ENCODE measurements around the gene RPL18.
A peak's percentile ranks its signal among the peaks of the same experiment; 100 is the strongest.
"Not testable (repeated sequence)": the region's sequence is repeated elsewhere in the genome, so short reads cannot be mapped to it uniquely, and the experiment has no call there.

Gene RPL18

DNA sequence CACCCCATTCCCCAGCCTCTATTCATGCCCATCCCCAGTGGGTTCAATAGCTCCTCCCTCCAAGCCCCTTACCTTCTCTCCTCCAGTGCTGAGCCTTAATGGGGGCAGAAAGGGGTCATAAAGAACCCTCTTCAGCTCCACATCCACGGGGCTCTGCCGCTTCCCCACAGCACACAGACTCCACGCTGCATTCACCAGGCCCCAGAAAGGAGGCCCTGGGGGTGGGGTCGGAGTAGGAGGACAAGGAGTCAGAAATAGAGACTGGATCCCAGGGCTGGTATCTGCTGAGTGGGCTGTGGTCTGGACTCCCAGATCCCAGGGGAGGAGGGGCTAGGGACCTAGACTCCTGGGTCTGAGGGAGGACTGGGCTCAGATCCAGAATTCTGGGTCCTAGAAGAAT lies 25.4 kb upstream of the RPL18 start:
- DNase-seq: no peak

DNA sequence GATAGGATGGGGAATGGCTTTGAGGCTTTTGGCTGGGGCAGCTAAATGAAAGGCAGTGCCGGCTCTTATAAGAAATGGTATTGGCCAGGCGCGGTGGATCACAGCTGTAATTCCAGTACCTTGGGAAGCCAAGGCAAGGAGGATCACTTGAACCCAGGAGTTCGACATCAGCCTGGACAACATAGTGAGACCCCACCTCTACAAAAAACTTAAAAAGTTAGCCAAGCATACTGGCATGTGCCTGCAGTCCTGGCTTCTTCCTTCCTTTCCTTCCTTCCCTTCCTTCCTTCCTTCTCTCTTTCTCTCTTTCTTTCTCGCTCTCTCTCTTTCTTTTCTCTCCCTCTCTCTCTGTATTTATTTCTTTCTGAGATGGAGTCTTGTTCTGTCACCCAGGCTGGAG lies 23.9 kb upstream of the RPL18 start:
- DNase-seq: no peak

DNA sequence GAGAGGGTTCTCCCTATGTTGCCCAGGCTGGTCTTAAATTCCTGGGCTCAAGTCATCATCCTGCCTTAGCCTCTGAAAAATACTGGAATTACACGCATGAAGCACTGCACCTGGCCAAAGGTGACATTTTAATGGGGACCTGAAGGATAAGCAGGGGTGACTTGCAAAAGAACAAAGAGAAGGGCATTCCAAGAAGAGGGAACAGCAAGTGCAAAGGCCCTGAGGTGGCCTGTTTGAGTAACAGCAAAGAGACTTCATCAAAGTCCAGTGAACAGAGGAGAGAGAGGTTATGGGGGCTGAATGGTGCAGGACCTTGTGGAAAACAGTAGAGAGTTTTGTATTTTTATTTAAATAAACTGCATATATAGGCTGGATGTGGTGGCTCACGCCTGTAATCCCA lies 22.9 kb upstream of the RPL18 start:
- no peak for DNase-seq

DNA sequence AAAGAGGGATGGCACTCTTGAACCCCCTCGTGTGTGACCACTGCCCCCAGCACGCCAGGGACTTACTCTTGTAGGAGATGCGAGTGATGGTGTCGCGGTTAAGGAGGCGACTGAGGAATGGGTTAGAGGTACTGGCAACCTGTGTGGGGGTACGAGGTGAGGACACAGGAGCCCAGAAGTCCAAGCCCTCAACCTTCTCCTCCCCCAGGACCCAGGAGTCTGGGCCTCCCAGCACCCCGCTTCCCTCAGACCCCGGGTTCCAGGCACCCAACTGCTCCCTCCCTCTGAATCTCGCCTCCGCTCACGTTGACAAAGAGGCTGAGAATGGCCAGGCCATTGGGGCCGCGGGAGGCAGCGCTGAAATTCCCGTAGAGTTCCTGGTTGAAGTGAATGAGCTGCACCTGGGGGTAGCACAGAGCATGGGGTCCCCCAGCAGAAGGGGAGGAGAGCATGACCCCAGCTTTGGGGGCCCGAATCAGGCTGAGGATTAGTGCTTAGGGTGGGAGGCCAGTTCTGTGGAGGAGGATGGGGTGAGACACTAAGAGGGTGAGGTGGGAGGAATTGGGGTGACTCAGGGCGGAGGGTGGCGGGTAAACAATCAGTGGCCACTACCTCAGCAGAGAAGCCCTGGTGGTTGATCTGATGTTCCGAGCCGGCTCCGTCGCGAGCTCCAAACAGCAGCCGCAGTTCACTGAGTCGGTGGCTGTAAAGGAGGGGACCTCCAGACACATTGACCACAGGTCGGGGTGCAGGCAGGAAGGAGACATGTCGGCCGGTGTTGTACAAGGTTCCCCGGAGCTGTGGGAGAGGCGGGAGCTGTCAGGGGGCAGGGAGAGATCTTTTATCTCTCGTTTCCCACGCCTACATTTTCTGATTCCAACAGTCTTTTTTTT lies 20.8 kb upstream of the RPL18 start:
- no peak for DNase-seq

DNA sequence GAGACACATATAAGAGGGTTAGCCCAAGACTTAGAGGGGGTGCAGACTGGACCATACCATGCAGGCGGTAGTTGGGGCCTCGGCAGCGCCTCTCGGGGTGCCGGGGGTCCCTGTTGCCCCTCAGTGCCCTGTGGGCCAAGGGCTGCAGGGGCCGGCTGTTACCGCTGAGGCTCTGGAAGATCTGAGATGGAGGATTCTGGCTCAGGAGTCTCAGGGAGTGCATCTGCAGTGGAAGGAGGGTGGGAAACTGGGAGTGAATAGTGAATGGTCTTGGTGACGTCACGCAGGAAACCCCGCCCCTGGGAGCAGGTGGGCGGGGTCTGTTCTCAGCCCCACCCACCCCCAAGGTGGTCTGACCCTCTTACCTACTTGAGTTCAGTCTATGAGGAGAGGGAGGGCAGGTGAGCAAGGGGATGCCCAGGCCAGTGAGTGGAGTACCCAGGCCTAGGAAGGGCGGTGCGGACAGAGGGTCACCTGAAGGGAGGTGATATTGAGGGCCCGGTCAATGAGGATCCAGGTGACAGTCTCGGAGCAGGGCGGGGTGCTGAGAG lies 19.9 kb upstream of the RPL18 start:
- DNase-seq: no peak

DNA sequence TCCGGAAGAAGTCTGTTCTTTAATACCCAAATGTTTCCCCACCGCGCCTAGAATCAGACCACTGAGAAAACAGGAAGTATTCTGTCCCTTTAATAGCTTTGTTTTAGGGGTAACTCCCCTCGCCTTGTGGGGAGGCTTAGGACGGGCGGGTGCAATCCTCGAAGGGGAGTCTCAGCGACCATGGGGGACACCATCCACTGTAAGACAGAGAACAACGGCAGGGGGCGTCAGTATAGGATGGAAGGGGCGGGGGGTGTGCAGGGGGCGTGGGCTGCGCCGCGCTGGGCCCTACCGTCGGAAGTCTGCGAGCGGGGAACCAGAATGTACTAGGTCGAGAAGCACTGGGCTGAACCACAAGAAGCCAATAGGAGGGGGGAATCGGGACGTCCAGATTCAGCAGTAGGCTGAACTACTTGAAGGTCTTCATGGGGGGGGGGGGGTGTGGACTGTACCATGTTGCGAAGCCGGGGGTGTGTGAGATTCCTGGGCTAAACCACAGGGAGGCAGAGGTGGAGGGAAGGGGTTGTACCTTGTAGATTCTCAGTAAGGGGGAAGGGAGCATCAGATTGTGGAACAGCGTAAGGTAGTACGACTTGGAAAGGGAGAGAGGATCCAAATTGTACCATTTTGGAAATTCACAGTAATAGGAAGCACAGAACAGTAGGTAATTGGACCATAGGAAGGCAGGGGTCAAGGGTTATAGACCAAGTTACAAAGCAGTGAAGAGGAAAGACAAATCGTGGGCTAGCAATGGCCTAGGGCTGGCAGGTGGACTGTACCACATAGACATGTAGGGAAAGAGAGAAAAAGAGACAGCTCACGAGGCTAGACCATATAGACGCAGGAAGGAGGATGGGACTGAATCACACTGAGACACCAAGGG lies 19.2 kb upstream of the RPL18 start:
- DNase-seq: peak; percentile 75 to 81

DNA sequence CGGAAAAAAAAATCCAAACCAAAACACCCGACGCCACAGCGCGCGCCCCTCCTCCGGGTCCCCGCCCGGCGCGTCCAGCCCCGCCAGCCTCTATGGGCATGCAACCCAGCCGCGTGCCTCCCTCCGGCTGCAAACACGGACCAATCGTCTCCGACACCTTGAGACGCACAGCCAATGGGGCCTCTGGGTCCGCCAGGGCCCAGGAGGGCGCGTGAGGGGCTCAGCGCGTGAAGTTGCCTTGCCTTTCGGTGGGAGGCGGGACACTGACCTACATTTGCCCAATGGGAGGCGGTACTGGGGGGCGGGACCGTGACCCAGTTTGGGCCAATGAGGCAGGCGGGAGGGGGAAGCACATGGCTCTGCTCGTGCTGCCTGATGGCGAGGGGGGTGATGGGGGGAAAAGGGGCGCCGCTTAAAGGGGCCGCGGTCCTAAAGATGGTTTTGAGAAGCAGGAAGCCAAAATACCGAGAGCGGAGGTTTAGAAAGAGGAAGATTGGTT lies 18.5 kb upstream of the RPL18 start:
- DNase-seq: peak; percentile 100

DNA sequence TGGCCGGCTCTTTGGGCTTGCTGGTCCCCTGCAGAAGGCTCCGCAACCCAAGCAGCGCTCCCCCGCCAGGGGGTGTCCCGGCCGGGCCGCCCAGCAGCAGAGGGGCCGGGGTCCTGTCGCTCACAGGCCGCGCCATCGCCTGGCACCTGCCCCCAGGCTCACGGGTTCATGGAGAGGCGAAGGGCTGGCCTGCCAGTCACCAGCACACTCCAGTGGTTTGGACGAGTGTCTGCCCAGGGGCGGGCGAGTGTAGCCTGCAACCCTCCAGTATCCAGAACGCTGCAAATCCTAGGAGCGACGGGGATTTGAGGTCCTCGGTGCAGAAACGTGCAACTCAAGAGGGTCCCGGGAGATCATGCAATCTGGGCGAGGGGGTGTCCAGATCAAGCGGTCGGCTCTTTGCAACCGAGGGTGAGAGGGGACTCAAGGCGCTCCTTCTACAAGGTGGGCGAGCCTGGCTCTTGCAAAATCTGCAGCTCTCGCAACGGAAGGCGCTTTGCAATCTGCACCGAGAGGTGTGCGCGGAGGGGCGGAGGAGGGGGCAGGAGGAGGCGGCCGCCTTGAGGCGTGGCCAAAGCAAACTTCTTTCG lies 18.0 kb upstream of the RPL18 start, which contains the start of gene DBP:
TSS of gene DBP (minus strand) at position 521 of the 590 bp plus-strand sequence. CDS start at position 136, 385 bp downstream.
- no peak for DNase-seq

DNA sequence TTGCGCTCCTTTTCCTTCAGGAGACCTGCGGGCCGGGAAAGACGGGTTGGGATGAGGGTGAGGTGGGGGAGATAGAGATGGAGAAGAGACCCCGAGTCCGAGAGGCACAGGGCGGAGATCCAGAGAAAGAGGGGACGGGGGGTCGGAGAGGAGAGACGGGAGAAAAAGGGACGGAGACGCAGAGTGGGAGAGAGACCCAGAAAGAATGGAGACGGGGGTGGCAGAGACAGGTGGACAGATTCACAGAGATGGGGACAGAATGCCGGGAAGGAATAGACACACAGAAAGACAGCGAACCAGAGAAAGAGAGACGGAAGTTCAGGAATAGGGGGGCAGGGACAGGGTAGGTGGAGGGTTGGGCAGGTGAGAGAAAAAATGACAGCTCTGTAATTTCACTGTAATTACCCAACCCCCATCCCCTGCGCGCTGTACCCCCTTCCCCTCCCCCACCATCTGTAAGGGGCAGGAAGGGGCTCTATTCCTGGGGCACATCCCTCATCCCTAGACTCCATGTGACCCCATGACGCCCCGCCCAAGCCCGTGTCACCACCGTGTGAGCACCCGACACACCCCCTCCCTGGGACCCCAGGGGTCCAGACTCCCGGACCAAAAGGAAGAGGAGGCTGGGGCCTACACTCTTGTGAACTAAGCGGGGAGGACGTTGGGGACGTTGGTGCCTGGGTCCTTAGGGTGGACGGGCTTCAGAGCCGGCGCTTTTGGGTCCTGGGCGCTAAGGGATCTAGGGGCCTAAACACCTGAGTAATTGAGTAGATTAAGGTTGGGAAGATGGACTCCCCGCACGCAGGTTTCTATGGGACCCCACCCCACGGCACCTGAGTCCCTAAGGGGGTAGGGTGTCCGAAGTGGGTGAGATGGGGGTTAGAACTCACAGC lies 17.2 kb upstream of the RPL18 start:
- DNase-seq: no peak

DNA sequence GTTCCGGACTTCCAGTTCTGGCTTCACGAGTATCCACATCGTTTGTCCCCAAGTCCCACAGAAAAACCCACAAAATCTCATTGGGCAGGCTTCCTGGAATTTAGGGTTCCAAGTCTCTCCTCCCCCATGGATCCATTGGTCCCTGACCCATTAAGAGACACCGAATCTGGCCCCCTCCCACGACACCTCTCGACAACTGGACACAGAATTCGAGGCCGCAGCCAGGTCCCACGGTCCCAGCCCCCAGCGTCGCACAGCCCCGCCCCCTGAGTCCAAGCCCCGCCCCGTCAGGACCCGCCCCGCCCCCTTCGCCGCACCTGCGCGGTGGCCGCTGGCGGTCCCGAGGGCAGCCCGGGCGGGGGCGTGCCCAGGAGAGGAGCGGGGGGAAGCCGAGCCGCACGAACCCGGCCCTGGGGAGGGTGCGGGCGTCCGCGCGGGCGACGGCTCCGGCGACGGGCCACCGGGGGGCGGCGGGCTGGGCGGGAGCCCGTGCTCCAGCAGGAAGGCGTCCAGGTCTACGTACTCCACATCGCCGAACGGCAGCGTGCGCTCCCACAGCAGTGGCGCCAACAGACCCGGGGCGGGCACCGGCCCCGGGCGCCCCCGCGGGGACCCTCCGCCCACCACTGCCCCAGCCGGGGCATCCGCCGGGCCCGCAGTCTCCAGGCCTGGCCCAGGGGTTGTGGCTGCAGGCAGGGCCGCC lies 16.4 kb upstream of the RPL18 start:
- DNase-seq: peak; percentile 57 to 66

DNA sequence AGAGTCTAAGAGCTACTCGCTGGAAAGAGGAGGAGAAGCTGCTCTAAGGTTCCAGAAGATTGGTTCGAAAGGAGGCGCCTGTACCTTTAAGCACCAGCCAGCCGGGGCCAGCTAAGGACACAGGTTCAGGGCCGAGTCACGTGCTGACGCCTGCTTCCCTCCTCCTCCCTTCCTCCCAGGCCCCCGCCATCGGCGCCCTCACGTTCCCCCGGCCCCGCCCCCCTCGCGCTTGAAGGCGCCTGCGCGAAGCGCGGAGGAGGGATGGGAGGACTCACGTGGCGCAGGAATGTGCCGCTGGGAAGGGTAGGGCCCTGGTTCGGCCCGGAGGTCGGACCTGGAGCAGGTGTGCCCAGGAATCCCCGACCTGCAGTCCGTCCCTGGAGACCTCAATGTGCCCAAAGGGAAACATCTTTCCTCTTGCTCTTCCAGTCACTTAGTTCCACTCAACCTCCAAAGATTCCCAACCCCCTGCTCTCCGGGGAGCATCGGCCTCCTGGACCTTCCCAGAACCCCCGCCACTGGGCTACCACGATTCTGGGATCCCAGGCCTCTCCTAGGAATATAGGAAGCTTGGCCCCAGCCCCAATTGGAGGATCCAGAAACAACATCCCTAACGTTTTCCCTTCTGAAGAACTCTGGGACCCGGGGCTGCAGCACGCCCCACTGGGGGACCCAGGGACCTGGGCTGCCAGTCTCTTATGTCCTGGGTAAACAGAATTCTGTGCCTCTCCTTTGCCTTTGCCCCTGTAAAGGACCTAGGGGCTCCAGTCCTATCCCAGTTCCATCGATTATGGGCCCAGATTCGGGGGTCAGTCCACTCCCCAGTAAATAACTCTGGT lies 15.7 kb upstream of the RPL18 start:
- peak; percentile 86 to 89 for DNase-seq

DNA sequence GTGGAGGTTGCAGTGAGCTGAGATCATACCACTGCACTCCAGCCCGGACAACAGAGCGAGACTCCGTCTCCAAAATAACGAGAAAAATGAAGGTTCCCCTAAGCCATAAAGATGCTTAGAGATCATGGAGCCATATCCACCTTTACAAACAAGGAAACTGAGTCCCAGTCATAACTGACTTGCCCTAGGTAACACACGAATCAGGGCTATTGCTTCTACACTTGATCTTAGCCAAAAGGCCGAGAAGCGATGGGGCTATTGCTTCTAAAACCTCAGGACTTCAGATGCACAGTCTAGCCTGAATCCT lies 15.0 kb upstream of the RPL18 start:
- DNase-seq: no peak

DNA sequence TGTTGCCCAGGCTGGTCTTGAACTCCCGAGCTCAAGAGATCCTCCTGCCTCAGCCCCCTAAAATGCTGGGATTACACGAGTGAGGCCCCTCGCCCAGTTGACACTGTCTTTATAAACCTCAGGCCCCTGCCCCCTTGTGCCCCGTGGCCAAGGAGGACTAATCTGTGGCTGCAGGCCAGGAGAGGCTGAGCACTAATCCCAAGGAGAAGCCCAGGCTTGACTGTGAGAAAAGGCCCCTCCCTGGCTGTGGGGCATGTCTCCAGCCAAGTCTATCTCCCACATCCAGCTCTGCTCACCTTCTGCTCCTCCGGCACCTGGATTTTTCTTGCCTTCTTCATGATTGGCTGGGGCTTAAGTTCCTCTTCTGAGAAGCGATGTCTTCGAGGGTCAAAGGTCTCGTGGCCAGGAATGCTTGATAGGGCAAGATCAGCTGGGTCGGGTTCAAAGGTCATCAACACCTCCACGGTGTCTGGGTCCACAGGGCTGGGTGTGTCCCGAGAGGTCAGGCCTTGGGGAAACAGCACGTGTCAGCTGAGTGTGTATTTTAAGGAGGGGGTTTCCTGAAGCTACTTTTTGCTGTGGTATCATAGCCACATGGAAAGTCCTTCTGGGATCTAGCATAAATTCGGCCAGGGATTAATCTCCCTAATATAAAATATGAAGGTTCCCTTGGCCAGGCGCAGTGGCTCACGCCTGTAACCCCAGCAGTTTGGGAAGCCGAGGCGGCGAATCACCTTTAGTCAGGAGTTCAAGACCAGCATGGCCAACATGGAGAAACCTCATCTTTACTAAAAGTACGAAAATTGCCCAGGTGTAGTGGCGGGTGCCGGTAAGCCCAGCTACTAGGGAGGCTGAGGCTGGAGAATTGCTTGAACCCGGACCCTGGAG lies 14.4 kb upstream of the RPL18 start:
- no peak for DNase-seq

DNA sequence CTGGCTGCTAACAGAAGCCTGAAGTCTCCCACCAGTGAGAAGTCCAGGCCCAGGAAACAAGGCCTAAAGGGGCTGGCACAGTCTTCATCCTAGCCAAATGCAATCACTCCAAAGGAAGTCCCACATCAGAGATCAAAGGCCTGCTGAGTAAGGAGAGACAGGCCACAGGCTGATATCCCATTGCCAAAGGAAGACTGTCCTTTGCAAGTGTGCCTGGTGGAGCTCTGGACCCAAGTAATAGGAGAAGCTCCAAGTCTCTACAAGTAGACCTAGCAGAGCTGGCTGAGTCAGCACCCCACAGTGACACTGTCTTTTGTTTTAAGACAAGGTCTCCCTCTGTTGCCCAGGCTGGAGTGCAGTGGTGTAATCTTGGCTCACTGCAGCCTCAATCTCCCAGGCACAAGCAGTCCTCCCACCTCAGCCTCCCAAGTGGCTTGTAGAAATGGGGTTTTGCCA lies 13.7 kb upstream of the RPL18 start:
- DNase-seq: no peak

DNA sequence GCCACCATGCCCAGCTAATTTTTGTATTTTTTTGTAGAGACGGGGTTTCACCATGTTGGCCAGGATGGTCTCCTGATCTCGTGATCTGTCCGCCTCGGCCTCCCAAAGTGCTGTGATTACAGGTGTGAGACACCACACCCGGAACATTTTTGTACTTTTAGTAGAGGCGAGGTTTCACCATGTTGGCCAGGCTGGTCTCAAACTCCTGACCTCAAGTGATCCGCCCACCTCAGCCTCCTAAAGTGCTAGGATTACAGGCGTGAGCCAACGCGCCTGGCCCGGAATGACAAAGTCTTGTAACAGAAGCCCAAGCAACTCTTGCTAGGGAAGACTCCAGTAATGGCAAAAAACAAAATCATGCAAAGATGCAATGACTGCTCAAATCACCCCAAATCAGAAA lies 13.3 kb upstream of the RPL18 start:
- DNase-seq: not testable (repeated sequence)

DNA sequence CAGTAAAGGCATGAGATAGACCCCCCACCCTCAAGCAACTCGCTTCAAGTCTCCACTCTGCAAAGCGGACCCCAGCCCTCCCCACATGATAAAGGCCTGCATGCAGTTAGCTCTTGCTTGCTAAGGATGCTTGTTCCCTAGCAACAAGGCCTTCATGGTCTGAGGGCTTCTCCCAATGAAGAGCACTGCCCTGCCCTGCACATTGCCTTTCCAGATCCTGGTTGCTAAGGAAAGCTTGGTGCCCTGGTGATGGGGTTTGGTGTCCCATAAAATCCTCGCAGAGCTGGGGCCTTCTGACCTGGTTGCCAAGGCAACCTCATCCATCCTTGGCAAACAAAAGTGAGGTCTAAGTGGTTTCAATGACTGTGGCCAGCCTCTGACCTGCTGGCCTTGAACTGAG lies 12.2 kb upstream of the RPL18 start:
- DNase-seq: no peak

DNA sequence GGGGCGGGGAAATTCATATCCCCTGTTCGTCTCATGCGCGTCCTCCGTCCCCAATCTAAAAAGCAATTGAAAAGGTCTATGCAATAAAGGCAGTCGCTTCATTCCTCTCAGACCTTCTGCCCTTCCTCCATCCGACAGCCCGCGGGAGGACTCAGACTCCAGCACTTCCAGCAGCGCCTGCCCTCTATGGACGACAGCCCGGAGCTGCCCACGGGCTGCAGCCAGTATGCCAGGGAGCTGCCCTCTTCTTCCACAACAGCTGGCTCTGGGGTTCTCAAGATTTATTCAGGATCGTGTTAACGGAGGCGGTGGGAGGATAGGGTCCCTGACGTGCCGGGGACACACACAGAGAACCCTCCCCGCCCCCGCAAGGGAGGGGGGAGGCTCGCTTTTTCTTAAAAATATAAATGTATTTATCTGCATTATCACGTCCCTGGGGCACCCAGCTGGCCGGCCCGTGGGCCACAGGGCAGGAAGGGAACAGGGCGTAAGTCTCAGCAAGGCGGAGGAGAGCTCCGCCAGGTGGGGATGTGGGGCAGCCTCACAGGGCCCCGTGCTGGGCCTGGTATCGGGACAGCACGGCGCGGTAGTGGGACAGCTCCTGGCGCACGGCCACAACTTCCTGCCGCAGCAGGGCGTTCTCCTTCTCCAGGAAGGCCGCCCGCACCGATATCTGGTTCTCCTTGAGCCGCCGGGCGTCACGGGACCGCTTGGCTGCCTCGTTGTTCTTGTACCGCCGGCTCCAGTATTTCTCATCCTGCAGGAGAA lies 11.5 kb upstream of the RPL18 start:
- no peak for DNase-seq

DNA sequence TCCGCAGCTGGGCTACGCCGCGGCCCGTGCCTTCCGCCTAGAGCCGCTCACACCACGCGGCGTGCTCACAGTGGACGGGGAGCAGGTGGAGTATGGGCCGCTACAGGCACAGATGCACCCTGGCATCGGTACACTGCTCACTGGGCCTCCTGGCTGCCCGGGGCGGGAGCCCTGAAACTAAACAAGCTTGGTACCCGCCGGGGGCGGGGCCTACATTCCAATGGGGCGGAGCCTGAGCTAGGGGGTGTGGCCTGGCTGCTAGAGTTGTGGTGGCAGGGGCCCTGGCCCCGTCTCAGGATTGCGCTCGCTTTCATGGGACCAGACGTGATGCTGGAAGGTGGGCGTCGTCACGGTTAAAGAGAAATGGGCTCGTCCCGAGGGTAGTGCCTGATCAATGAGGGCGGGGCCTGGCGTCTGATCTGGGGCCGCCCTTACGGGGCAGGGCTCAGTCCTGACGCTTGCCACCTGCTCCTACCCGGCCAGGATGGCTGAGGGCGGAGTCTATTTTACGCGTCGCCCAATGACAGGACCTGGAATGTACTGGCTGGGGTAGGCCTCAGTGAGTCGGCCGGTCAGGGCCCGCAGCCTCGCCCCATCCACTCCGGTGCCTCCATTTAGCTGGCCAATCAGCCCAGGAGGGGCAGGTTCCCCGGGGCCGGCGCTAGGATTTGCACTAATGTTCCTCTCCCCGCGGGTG lies 10.8 kb upstream of the RPL18 start:
- DNase-seq: no peak
